ENCODE measurements around the gene UNKL.

Gene UNKL

GRCh38 chr16:1318268-1318545 is 96.3 kb downstream of the UNKL start:
- no peak for DNase-seq

GRCh38 chr16:1317479-1318267 is 96.8 kb downstream of the UNKL start:
- no peak for DNase-seq

- DNase-seq: no peak
Measured at GRCh38 chr16:1316033-1316405, 98.5 kb downstream of the UNKL start.

- DNase-seq: no peak
Measured at GRCh38 chr16:1315081-1316032, 99.1 kb downstream of the UNKL start.

GRCh38 chr16:1314399-1315068 is 100.0 kb downstream of the UNKL start:
- no peak for DNase-seq

GRCh38 chr16:1313721-1314369 is 100.7 kb downstream of the UNKL start:
- DNase-seq: no peak
